Neural cell (in vitro differentiated cells): Measurements from ENCODE around the gene GNB2.

Source experiments
- EZH2 ChIP-seq: fragments of 200-600, 300-800 bp; shearing (Covaris generic), sonication (generic); IDR thresholded peaks from 2 replicates; pipeline ENCODE4 v1.6.1; 2014; ENCODE audit warnings: antibody characterized with exemption, low read length, borderline replicate concordance, mild to moderate bottlenecking; ENCODE audit not compliant: insufficient read depth, poor library complexity, severe bottlenecking
- MXI1 ChIP-seq: fragments of 450-650 bp; conservative IDR thresholded peaks from 2 replicates; pipeline ENCODE4 v1.6.1; 2014; ENCODE audit warnings: antibody characterized with exemption, mild to moderate bottlenecking; ENCODE audit not compliant: poor library complexity, severe bottlenecking

GRCh38 chr7:100723732-100724275 lies 50.3 kb downstream of the GNB2 start:
- TF ChIP-seq EZH2: no peak
- TF ChIP-seq MXI1: no peak
